Activated CD4-positive, alpha-beta T cell treated with anti-CD3 and anti-CD28 coated beads for 48 hours (primary cell): ENCODE results near the gene KCNA3.

Source experiments
- DNase-seq: peaks from one replicate; pipeline ENCODE4 v3.0.0-alpha.2; 2020

Gene KCNA3

GRCh38 chr1:110674337-110675059 is at the start of gene KCNA3:
Gene KCNA3 (minus strand): TSS chr1:110674940. CDS start chr1:110674809, 131 bp downstream.
- peak; percentile 60 for DNase-seq

- DNase-seq: no peak
Measured at GRCh38 chr1:110722807-110723206, 48.1 kb upstream of the KCNA3 start.

GRCh38 chr1:110719908-110720307 is 45.2 kb upstream of the KCNA3 start:
- no peak for DNase-seq

GRCh38 chr1:110718452-110718851 is 43.7 kb upstream of the KCNA3 start:
- DNase-seq: no peak

GRCh38 chr1:110717179-110717578 is 42.4 kb upstream of the KCNA3 start:
- DNase-seq: peak; percentile 9

- DNase-seq: no peak
Measured at GRCh38 chr1:110714374-110714995, 39.7 kb upstream of the KCNA3 start.

- DNase-seq: no peak
Measured at GRCh38 chr1:110713221-110713620, 38.5 kb upstream of the KCNA3 start.

GRCh38 chr1:110710314-110710713 is 35.6 kb upstream of the KCNA3 start:
- no peak for DNase-seq

GRCh38 chr1:110708974-110709440 is 34.3 kb upstream of the KCNA3 start:
- no peak for DNase-seq

- DNase-seq: no peak
Measured at GRCh38 chr1:110707232-110707631, 32.5 kb upstream of the KCNA3 start.

- no peak for DNase-seq
Measured at GRCh38 chr1:110706621-110707020, 31.9 kb upstream of the KCNA3 start.

- DNase-seq: no peak
Measured at GRCh38 chr1:110702260-110702659, 27.5 kb upstream of the KCNA3 start.

- no peak for DNase-seq
Measured at GRCh38 chr1:110700767-110701166, 26.0 kb upstream of the KCNA3 start.

GRCh38 chr1:110697606-110698005 is 22.9 kb upstream of the KCNA3 start:
- no peak for DNase-seq

GRCh38 chr1:110696818-110697217 is 22.1 kb upstream of the KCNA3 start:
- DNase-seq: no peak

- no peak for DNase-seq
Measured at GRCh38 chr1:110690709-110691365, 16.1 kb upstream of the KCNA3 start.

GRCh38 chr1:110689868-110690267 is 15.1 kb upstream of the KCNA3 start:
- DNase-seq: no peak

GRCh38 chr1:110688514-110688913 is 13.8 kb upstream of the KCNA3 start:
- no peak for DNase-seq

- no peak for DNase-seq
Measured at GRCh38 chr1:110687250-110687649, 12.5 kb upstream of the KCNA3 start.

GRCh38 chr1:110686188-110686587 is 11.4 kb upstream of the KCNA3 start:
- DNase-seq: peak; percentile 9

GRCh38 chr1:110684491-110684890 is 9.8 kb upstream of the KCNA3 start:
- DNase-seq: no peak

GRCh38 chr1:110682898-110683297 is 8.2 kb upstream of the KCNA3 start:
- DNase-seq: no peak

- no peak for DNase-seq
Measured at GRCh38 chr1:110680036-110680735, 5.4 kb upstream of the KCNA3 start.
